Mesodermal cell (in vitro differentiated cells): ENCODE measurements around the gene CCND1.
"Not testable (repeated sequence)": the region's sequence is repeated elsewhere in the genome, so short reads cannot be mapped to it uniquely, and the experiment has no call there.

ENCODE experiments used
- H3K27ac ChIP-seq: 2 replicates; pipeline ENCODE4 v1.7.0; 2013; ENCODE audit warnings: mild to moderate bottlenecking, low read depth, low read length, moderate library complexity; ENCODE audit not compliant: severe bottlenecking
- H3K36me3 ChIP-seq: 2 replicates; pipeline ENCODE4 v1.7.1; 2013; ENCODE audit warnings: mild to moderate bottlenecking, low read length, moderate library complexity; ENCODE audit not compliant: control insufficient read depth, insufficient read depth
- H3K4me1 ChIP-seq: one replicate; pipeline ENCODE4 v1.7.1; 2013; ENCODE audit warnings: mild to moderate bottlenecking, low read length; ENCODE audit not compliant: insufficient read depth, control insufficient read depth, poor library complexity, severe bottlenecking
- H3K4me3 ChIP-seq: 2 replicates; pipeline ENCODE4 v1.7.0; 2013; ENCODE audit warnings: low read length, control low read depth, mild to moderate bottlenecking; ENCODE audit not compliant: insufficient read depth, poor library complexity, severe bottlenecking; ENCODE audit errors: extremely low read depth
- H3K9me3 ChIP-seq: 2 replicates; pipeline ENCODE4 v1.7.1; 2013; ENCODE audit warnings: mild to moderate bottlenecking, low read length, moderate library complexity; ENCODE audit not compliant: control insufficient read depth
- WGBS, 2 experiments: methylation state at CpG; one replicate each; pipeline ENCODE4 v1.1.5; 2013; ENCODE audit warnings: missing lambda C conversion rate in 2 of 2; ENCODE audit not compliant: insufficient coverage in 2 of 2; 5-methylcytosine and 5-hydroxymethylcytosine counted together

The CCND1 gene

DNA sequence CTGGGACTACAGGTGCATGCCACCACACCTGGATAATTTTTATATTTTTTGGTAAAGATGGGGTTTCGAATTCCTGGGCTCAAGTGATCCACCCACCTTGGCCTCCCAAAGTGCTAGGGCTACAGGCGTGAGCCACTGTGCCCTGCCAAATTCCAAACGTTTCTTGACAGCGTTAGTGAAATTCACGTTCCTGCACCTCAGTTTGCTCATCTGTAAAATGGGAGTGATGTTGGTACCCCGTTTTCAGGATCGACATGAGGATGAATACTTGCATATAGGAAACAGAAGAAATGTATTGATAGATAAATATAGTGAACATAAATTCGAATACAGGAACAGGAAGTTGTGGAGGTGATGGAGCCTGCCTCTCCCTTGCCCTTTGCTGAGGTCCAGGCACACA, 44.4 kb downstream of the CCND1 start:
- Histone ChIP-seq H3K9me3 (no peaks in the 10 kb centered on the region), H3K4me1 (no peaks in the 10 kb centered on the region), H3K27ac (no peak overlapping the region), H3K4me3 (no peak overlapping the region), H3K36me3 (no peaks in the 10 kb centered on the region)
- 65 to 66% methylated on average over 8 of the region's 8 CpGs for WGBS, 2 experiments

DNA sequence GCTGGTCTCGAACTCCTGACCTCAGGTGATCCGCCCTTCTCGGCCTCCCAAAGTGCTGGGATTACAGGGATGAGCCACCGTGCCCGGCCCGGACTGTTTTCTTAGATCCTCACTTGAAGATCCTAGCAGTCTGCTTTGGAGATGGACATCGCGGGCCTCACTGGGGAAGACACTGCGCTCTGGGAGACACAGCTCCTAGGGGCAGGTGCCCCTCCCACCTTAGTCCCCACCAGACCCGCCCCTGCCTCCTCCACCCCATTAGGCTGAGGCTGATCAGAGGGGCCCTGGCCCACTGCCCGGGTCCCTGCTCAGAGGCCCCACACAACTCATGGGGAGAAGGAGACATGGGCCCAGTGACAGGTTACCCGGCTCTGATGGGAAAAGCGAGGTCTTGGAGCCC, 45.5 kb downstream of the CCND1 start:
- Histone ChIP-seq H3K4me3 (no peak overlapping the region), H3K9me3 (no peaks in the 10 kb centered on the region), H3K36me3 (no peaks in the 10 kb centered on the region), H3K27ac (no peak overlapping the region), H3K4me1 (no peaks in the 10 kb centered on the region)
- WGBS, 2 experiments, result 79 to 85% methylated on average over 12 to 13 of the region's 13 CpGs

GRCh38 chr11:69686856-69687255, 45.9 kb downstream of the CCND1 start:
- 88 to 89% methylated on average over 5 to 8 of the region's 8 CpGs for WGBS, 2 experiments
- Histone ChIP-seq H3K27ac (no peak overlapping the region), H3K36me3 (no peaks in the 10 kb centered on the region), H3K9me3 (no peaks in the 10 kb centered on the region), H3K4me3 (no peak overlapping the region), H3K4me1 (no peaks in the 10 kb centered on the region)

- not testable (repeated sequence) for H3K4me3 ChIP-seq, H3K27ac ChIP-seq, H3K36me3 ChIP-seq, H3K9me3 ChIP-seq, H3K4me1 ChIP-seq
- 94 to 97% methylated on average over 2 to 5 of the region's 5 CpGs for WGBS, 2 experiments
Measured at GRCh38 chr11:69687969-69688771, 47.2 kb downstream of the CCND1 start.

DNA sequence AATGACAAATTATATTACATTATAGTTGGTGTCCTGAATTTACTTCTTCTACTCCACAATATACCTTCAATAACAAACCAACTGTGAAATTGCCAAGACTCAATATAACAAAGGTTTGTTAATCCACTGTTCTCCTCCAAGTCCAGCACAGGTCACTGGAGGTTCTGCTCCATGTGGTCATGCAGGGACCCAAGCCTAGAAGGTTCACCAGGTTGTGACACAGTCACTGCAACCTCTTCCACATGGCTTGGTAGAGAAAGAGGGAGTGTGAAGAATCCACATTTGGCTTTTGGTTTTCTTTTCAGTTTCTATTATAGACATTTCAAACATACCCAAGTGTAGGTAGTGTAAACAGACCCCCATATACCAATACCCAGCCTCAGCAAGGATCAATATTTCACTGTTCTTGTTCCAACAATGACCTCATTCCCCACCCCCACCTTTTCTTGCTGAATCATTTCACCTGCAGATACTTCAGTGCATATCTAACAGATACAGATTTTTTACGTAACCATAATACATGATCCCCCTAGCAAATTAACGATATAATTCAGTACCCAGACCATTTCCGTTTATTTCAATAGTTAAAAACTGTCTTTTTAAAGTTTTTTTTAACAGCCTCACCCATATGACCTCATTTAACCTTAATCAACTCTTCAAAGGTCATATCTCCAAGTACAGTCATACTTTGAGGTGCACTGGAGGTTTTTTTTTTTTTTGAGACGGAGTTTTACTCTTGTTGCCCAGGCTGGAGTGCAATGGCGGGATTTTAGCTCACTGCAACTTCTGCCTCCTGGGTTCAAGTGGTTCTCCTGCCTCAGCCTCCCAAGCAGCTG, 48.7 kb downstream of the CCND1 start:
- H3K4me3 ChIP-seq, result no peak overlapping the region
- H3K4me1 ChIP-seq, result no peaks in the 10 kb centered on the region
- H3K36me3 ChIP-seq, result no peaks in the 10 kb centered on the region
- no peak overlapping the region for H3K27ac ChIP-seq
- H3K9me3 ChIP-seq, result no peaks in the 10 kb centered on the region
- WGBS, 2 experiments, result 94 to 100% methylated on average over 2 to 4 of the region's 5 CpGs

GRCh38 chr11:69691463-69691862, 50.5 kb downstream of the CCND1 start:
- Histone ChIP-seq H3K4me3 (no peak overlapping the region), H3K36me3 (no peaks in the 10 kb centered on the region), H3K4me1 (no peaks in the 10 kb centered on the region), H3K9me3 (no peaks in the 10 kb centered on the region), H3K27ac (no peak overlapping the region)
- 90 to 92% methylated on average over 2 of the region's 2 CpGs for WGBS, 2 experiments

GRCh38 chr11:69692422-69692821, 51.5 kb downstream of the CCND1 start:
- H3K36me3 ChIP-seq, result no peaks in the 10 kb centered on the region

DNA sequence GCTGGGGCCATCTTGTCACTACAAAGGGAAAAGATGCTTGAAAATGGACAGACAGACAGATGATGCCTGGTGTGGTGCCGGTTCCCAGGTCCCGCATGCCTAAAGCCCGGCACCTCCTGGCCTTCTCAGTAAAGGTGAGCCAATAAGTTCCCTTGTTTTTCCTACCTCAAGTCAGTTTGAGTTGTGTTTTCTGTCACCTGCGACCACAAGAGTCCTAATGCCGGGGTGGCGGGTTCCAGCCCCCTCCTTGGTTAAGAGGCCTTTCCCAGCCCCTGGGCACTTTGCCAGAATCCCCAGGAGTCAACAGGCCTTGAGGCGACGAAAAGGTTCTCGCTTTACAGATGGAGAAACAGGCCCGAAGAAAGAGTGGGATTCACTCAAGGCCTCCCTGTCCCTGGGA, 53.8 kb downstream of the CCND1 start:
- Histone ChIP-seq H3K27ac (no peak overlapping the region), H3K9me3 (no peaks in the 10 kb centered on the region), H3K4me3 (no peak overlapping the region), H3K4me1 (peaks cover 3% of the 10 kb centered on the region), H3K36me3 (no peaks in the 10 kb centered on the region)
- 91 to 94% methylated on average over 10 of the region's 10 CpGs for WGBS, 2 experiments

More at GRCh38 chr11:69692422-69692821, 51.5 kb downstream of the CCND1 start:
- no peaks in the 10 kb centered on the region for H3K4me1 ChIP-seq
- H3K4me3 ChIP-seq, result no peak overlapping the region
- no peak overlapping the region for H3K27ac ChIP-seq
- no peaks in the 10 kb centered on the region for H3K9me3 ChIP-seq

DNA sequence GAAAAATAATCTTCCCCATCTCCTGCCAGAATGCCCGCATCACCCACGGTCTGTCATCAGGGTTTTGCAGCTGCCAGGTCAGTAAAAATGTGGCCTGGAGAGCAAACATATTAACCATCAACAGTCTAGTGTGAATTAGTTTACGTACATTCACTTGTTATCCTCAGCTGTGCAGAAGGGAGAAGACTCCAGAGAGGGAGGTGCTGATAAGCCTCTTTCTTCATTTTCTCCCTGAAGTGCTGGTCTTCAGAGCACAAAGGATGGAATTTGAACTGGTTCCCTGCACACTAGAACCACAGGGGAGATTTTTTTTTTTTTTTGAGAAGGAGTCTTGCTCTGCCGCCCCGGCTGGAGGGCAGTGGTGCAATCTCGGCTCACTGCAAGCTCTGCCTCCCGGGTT, 54.6 kb downstream of the CCND1 start:
- no peak overlapping the region for H3K27ac ChIP-seq
- no peaks in the 10 kb centered on the region for H3K9me3 ChIP-seq
- no peaks in the 10 kb centered on the region for H3K36me3 ChIP-seq
- 100% methylated on average over 1 of the region's 7 CpGs for WGBS, 2 experiments
- H3K4me3 ChIP-seq, result no peak overlapping the region
- H3K4me1 ChIP-seq, result peaks cover 8% of the 10 kb centered on the region

- not testable (repeated sequence) for H3K27ac ChIP-seq, H3K9me3 ChIP-seq, H3K4me3 ChIP-seq, H3K36me3 ChIP-seq
- 100% methylated on average over 1 of the region's 6 CpGs for WGBS, 2 experiments
- H3K4me1 ChIP-seq, result peaks cover 12% of the 10 kb centered on the region
Measured at GRCh38 chr11:69695995-69696394, 55.0 kb downstream of the CCND1 start.
